IMR-90 (cell line): ENCODE data around the gene IRF6. TPM values are rescaled to one million over a fixed set of nuclear protein-coding genes. Genes with fewer than 3 reads are reported as not detected.

ENCODE experiments used
- ATAC-seq: fragments of 200-7000 bp; cut with Tn5 transposase; 2 replicates; pipeline ENCODE4 v1.9.1; 2020; ENCODE audit warnings: low read depth, mild to moderate bottlenecking, moderate library complexity
- BruUV-seq: library from RNA; stranded (reverse); fragments of 400-500 nt; replicated peaks from 2 replicates; lab custom pipeline; 2021; lab: Mats Ljungman, UMichigan
- CTCF ChIA-PET: fragments of 300-600 bp; formaldehyde crosslinking; extraction: SDS; loops from one replicate; lab custom pipeline; 2021; ENCODE audit warnings: antibody characterized with exemption; lab: Yijun Ruan, JAX
- POLR2A ChIA-PET: fragments of 300-600 bp; sonication (Branson Sonifier 250); formaldehyde crosslinking; loops from one replicate; lab custom pipeline; 2022; ENCODE audit warnings: antibody characterized with exemption; ENCODE audit not compliant: unreplicated experiment; lab: Charles Lee
- DNase-seq: peaks from one replicate; pipeline ENCODE4 v3.0.0; 2013
- H2AFZ ChIP-seq: replicated peaks from 2 replicates; pipeline ENCODE3; 2013; ENCODE audit warnings: low read length, mild to moderate bottlenecking; ENCODE audit not compliant: poor library complexity
- H2AK5ac ChIP-seq: 2 replicates; pipeline ENCODE4 v1.6.1; 2013; ENCODE audit warnings: low read depth, low read length, inconsistent platforms
- H2AK9ac ChIP-seq: replicated peaks from 2 replicates; pipeline ENCODE3; 2013; ENCODE audit warnings: mild to moderate bottlenecking, low read depth, low read length, moderate library complexity; ENCODE audit not compliant: poor library complexity
- H2BK120ac ChIP-seq: 2 replicates; pipeline ENCODE4 v1.6.1; 2013; ENCODE audit warnings: low read depth, low read length, inconsistent platforms
- H2BK15ac ChIP-seq: 3 replicates; pipeline ENCODE4 v1.6.1; 2013; ENCODE audit warnings: low read depth, low read length, inconsistent platforms
- H2BK20ac ChIP-seq: 2 replicates; pipeline ENCODE4 v1.6.1; 2013; ENCODE audit warnings: low read depth, mild to moderate bottlenecking, inconsistent platforms, low read length, moderate library complexity
- H2BK5ac ChIP-seq: 2 replicates; pipeline ENCODE4 v1.6.1; 2013; ENCODE audit warnings: mild to moderate bottlenecking, low read depth, low read length, inconsistent platforms; ENCODE audit not compliant: poor library complexity, severe bottlenecking
- H3K14ac ChIP-seq: replicated peaks from 2 replicates; pipeline ENCODE4 v1.6.1; 2013; ENCODE audit warnings: low read depth, low read length, inconsistent platforms
- H3K18ac ChIP-seq: 2 replicates; pipeline ENCODE4 v1.6.1; 2013; ENCODE audit warnings: low read depth, low read length, control low read depth
- H3K23ac ChIP-seq: 2 replicates; pipeline ENCODE4 v1.6.1; 2013; ENCODE audit warnings: low read depth, low read length, inconsistent platforms
- H3K27ac ChIP-seq: 2 replicates; pipeline ENCODE4 v1.5.1; 2013; ENCODE audit warnings: mild to moderate bottlenecking, control low read depth, low read length; ENCODE audit not compliant: insufficient read depth
- H3K27me3 ChIP-seq: 2 replicates; pipeline ENCODE4 v1.6.1; 2013; ENCODE audit warnings: low read length; ENCODE audit not compliant: control insufficient read depth, insufficient read depth
- H3K36me3 ChIP-seq: 2 replicates; pipeline ENCODE4 v1.6.1; 2013; ENCODE audit warnings: low read length, mixed read lengths; ENCODE audit not compliant: control insufficient read depth, insufficient read depth
- H3K4ac ChIP-seq: 2 replicates; pipeline ENCODE4 v1.6.1; 2013; ENCODE audit warnings: low read depth, low read length, inconsistent platforms
- H3K4me1 ChIP-seq: 2 replicates; pipeline ENCODE4 v1.6.1; 2013; ENCODE audit warnings: low read length, mixed read lengths; ENCODE audit not compliant: control insufficient read depth, insufficient read depth
- H3K4me2 ChIP-seq: 2 replicates; pipeline ENCODE4 v1.6.1; 2013; ENCODE audit warnings: low read depth, mild to moderate bottlenecking, control low read depth, low read length, moderate library complexity
- H3K4me3 ChIP-seq: 2 replicates; pipeline ENCODE4 v1.5.1; 2013; ENCODE audit warnings: low read depth, mild to moderate bottlenecking, control low read depth, low read length, moderate library complexity; ENCODE audit not compliant: insufficient read depth
- H3K56ac ChIP-seq: 2 replicates; pipeline ENCODE4 v1.6.1; 2013; ENCODE audit warnings: low read length, inconsistent platforms; ENCODE audit not compliant: insufficient read depth; ENCODE audit errors: extremely low read depth
- H3K79me1 ChIP-seq, 2 experiments: 2 replicates each; pipeline ENCODE4 v1.6.1; 2013; ENCODE audit warnings: low read length in 2 of 2, inconsistent platforms in 1 of 2, low read depth in 1 of 2
- H3K9ac ChIP-seq: 2 replicates; pipeline ENCODE4 v1.6.1; 2013; ENCODE audit warnings: low read depth, low read length, control low read depth
- H3K9me1 ChIP-seq: 2 replicates; pipeline ENCODE4 v1.6.1; 2013; ENCODE audit warnings: low read length, inconsistent platforms; ENCODE audit not compliant: insufficient read depth
- H3K9me3 ChIP-seq: 2 replicates; pipeline ENCODE4 v1.6.1; 2013; ENCODE audit warnings: low read length; ENCODE audit not compliant: control insufficient read depth, insufficient read depth
- H4K20me1 ChIP-seq: 2 replicates; pipeline ENCODE4 v1.6.1; 2013; ENCODE audit warnings: low read length, inconsistent platforms; ENCODE audit not compliant: insufficient read depth
- H4K5ac ChIP-seq: 2 replicates; pipeline ENCODE4 v1.6.1; 2013; ENCODE audit warnings: mild to moderate bottlenecking, low read depth, low read length, control low read depth
- H4K8ac ChIP-seq, 2 experiments: 2 replicates each; pipeline ENCODE4 v1.6.1; 2013; ENCODE audit warnings: low read depth in 2 of 2, low read length in 2 of 2, control low read depth in 1 of 2, inconsistent platforms in 1 of 2
- H4K91ac ChIP-seq: 2 replicates; pipeline ENCODE4 v1.6.1; 2013; ENCODE audit warnings: low read depth, low read length, inconsistent platforms; ENCODE audit not compliant: insufficient read depth
- CTCF ChIP-seq: conservative IDR thresholded peaks from 2 replicates; pipeline ENCODE4 v1.5.1; 2012; ENCODE audit warnings: mild to moderate bottlenecking, low read depth, low read length, improper control_type of control experiment
- FOS ChIP-seq: fragments of 150-350 bp; IDR thresholded peaks from 2 replicates; pipeline ENCODE4 v1.6.1; 2016; ENCODE audit warnings: low read depth, low read length
- MXI1 ChIP-seq: IDR thresholded peaks from 2 replicates; pipeline ENCODE4 v1.6.1; 2012; ENCODE audit warnings: low read depth, mild to moderate bottlenecking, low read length, moderate library complexity, borderline replicate concordance
- RAD21 ChIP-seq: IDR thresholded peaks from 2 replicates; pipeline ENCODE4 v1.6.1; 2012; ENCODE audit warnings: low read length, improper control_type of control experiment
- SMC3 ChIP-seq: fragments of 150-350 bp; IDR thresholded peaks from 2 replicates; pipeline ENCODE4 v1.6.1; 2016; ENCODE audit warnings: low read depth, mild to moderate bottlenecking, antibody characterized with exemption, low read length, moderate library complexity
- WGBS, 2 experiments: methylation state at CpG; one replicate each; pipeline versions ENCODE4 v1.1.5 to v1.1.7; 2013; ENCODE audit warnings: missing lambda C conversion rate in 2 of 2; ENCODE audit not compliant: insufficient read length in 1 of 2; ENCODE audit errors: extremely low coverage in 2 of 2; 5-methylcytosine and 5-hydroxymethylcytosine counted together
- dilution Hi-C: fragments of 300-500 bp; cut with HindIII; formaldehyde crosslinking; loops from one replicate; pipeline ENCODE4 v1.14.3; 2018; ENCODE audit warnings: low sequenced_read_pairs; ENCODE audit not compliant: unreplicated experiment
- in situ Hi-C: fragments of 300-500 bp; cut with MboI; formaldehyde crosslinking; loops from 3 replicates; pipeline ENCODE4 v1.14.3; 2019; ENCODE audit warnings: low sequenced_read_pairs, inconsistent platforms, mixed read lengths
- intact Hi-C: fragments of 100-400 bp; cut with micrococcal nuclease; formaldehyde crosslinking; loops from 2 replicates; pipeline ENCODE4 v1.10.0; 2022
- polyA plus RNA-seq, 3 experiments: library from polyadenylated mRNA; depleted of rRNA; stranded (reverse); fragments of >200 nt; gene quantifications; 2 replicates each; pipeline ENCODE4 v1.2.3, GENCODE V29; 2012; ENCODE audit warnings: low replicate concordance in 1 of 3
- total RNA-seq: library from RNA; depleted of rRNA; stranded (reverse); fragments of >200 nt; gene quantifications from 2 replicates; pipeline ENCODE4 v1.2.3, GENCODE V29; 2012

Gene IRF6
- total and polyA plus RNA-seq, 2 of the 4 experiments (the other 2 are of a cell fraction) = 1.2 to 2.9 TPM

GRCh38 chr1:209823143-209824041 lies 17.4 kb upstream of the IRF6 start:
- DNase-seq (peak; percentile 78), ATAC-seq (peak; percentile 73)
- no peak overlapping the region for H3K9ac ChIP-seq

More at GRCh38 chr1:209823143-209824041, 17.4 kb upstream of the IRF6 start:
- H3K14ac ChIP-seq = peak overlapping the region; percentile 59
- H3K23ac ChIP-seq = peak overlapping the region; percentile 37; the same call in 1 of the 2 replicates
- no CpG with 5 or more reads among the region's 12 CpGs for WGBS, 2 experiments
- ChIA-PET CTCF (interaction anchor here (0.8 to 2.3 kb wide), 13 partner anchors 10 to 166 kb away, joined by 3 to 12 read pairs (median 5); no protein-coding TSS in a partner anchor), POLR2A (no interaction called here)
- intact Hi-C loops = loop anchor here (5.0 to 10.0 kb wide), 2 partner anchors 221 to 881 kb away; no protein-coding TSS in a partner anchor
- no peak for TF ChIP-seq MXI1
- TF ChIP-seq CTCF = peak; percentile 73
- no peak for TF ChIP-seq FOS
- peak; percentile 53 for TF ChIP-seq SMC3
- peak; percentile 55 for TF ChIP-seq RAD21
- H3K27ac ChIP-seq = no peak overlapping the region
- H3K18ac ChIP-seq = no peak overlapping the region
- H2BK5ac ChIP-seq = peak overlapping the region; percentile 35
- no peak overlapping the region for H2AK9ac ChIP-seq
- H3K4me1 ChIP-seq = no peaks in the 10 kb centered on the region
- no peaks in the 10 kb centered on the region for H4K20me1 ChIP-seq
- H3K4me2 ChIP-seq = peak overlapping the region; percentile 40; the same call in 1 of the 2 replicates
- peak overlapping the region; percentile 43; the same call in 1 of the 2 replicates for H3K4ac ChIP-seq
- H2BK120ac ChIP-seq = peak overlapping the region; percentile 59; the same call in 1 of the 2 replicates
- in situ Hi-C loops = no loop called here
- peak overlapping the region; percentile 74; the same call in 1 of the 2 replicates for H2BK20ac ChIP-seq
- peak overlapping the region; percentile 4; the same call in 1 of the 2 replicates for H4K5ac ChIP-seq
- no TSS peak for BruUV-seq
- dilution Hi-C loops = loop anchor here (25.0 kb wide), 1 partner anchor 164 kb away; no protein-coding TSS in a partner anchor
- H3K56ac ChIP-seq = no peak overlapping the region
- no peaks in the 10 kb centered on the region for H3K36me3 ChIP-seq
- H3K9me3 ChIP-seq = no peaks in the 10 kb centered on the region
- peaks cover 0 to 3% of the 10 kb centered on the region in 2 experiments; a peak in 1 of 4 replicates for H3K79me1 ChIP-seq
- H2AK5ac ChIP-seq = no peak overlapping the region
- H3K27me3 ChIP-seq = no peaks in the 10 kb centered on the region
- no peak overlapping the region for H3K4me3 ChIP-seq
- peak overlapping the region; percentile 70; the same call in 1 of the 3 replicates for H2BK15ac ChIP-seq
- H2AFZ ChIP-seq = peak overlapping the region; percentile 83
- no peak overlapping the region for H4K91ac ChIP-seq
- peaks cover 3% of the 10 kb centered on the region for H3K9me1 ChIP-seq
- peak overlapping the region; percentile 17 to 72 for H4K8ac ChIP-seq
